ENCODE results near the gene PRKCH. TPM values are rescaled to one million over a fixed set of nuclear protein-coding genes. Genes with fewer than 3 reads are reported as not detected.

The PRKCH gene
- total RNA-seq, 1 donor from 2014 or later, result 43.0 TPM

- Histone ChIP-seq H3K36me3 (no peaks in the 10 kb centered on the region), H3K9me3 (no peaks in the 10 kb centered on the region), H3K27ac (peak overlapping the region; percentile 33), H3K4me1 (peaks cover 31% of the 10 kb centered on the region), H3K4me3 (no peak overlapping the region), H3K27me3 (no peaks in the 10 kb centered on the region)
- no peak for DNase-seq (ENCODE audit: extremely low spot score in 2 of 2)
- TF ChIP-seq POLR2AphosphoS5 (IDR thresholded peaks at IDR 0.05; ENCODE audit: insufficient read depth in 1 of 2, low read depth in 1 of 2), result peak in 1 of 2 donors; percentile 82
- TF ChIP-seq CTCF (IDR thresholded peaks at IDR 0.05), result no peak
- intact Hi-C loops (cut with DNase I), result no loop called here
Measured at GRCh38 chr14:61537563-61538463, 216.4 kb downstream of the PRKCH start.

GRCh38 chr14:61538464-61539022, 217.2 kb downstream of the PRKCH start:
- intact Hi-C loops (cut with DNase I), result no loop called here

GRCh38 chr14:61539631-61540030, 218.3 kb downstream of the PRKCH start:
- Histone ChIP-seq H3K27me3 (no peaks in the 10 kb centered on the region), H3K9me3 (no peaks in the 10 kb centered on the region), H3K36me3 (no peaks in the 10 kb centered on the region), H3K27ac (no peak overlapping the region), H3K4me3 (no peak overlapping the region), H3K4me1 (peaks cover 42% of the 10 kb centered on the region)
- intact Hi-C loops (cut with DNase I), result no loop called here
- DNase-seq (ENCODE audit: extremely low spot score in 2 of 2), result no peak
- TF ChIP-seq POLR2A (IDR thresholded peaks at IDR 0.05) (no peak), POLR2AphosphoS5 (IDR thresholded peaks at IDR 0.05; ENCODE audit: insufficient read depth in 1 of 2, low read depth in 1 of 2) (no peak), CTCF (IDR thresholded peaks at IDR 0.05) (no peak)

More at GRCh38 chr14:61538464-61539022, 217.2 kb downstream of the PRKCH start:
- Histone ChIP-seq H3K4me3 (no peak overlapping the region), H3K36me3 (no peaks in the 10 kb centered on the region), H3K27me3 (no peaks in the 10 kb centered on the region), H3K9me3 (no peaks in the 10 kb centered on the region), H3K4me1 (peaks cover 37% of the 10 kb centered on the region), H3K27ac (peak overlapping the region; percentile 33)
- no peak for TF ChIP-seq CTCF (IDR thresholded peaks at IDR 0.05)
- TF ChIP-seq POLR2A (IDR thresholded peaks at IDR 0.05), result no peak
- no peak for TF ChIP-seq POLR2AphosphoS5 (IDR thresholded peaks at IDR 0.05; ENCODE audit: insufficient read depth in 1 of 2, low read depth in 1 of 2)
- no peak for DNase-seq (ENCODE audit: extremely low spot score in 2 of 2)

- no peak overlapping the region for H3K4me3 ChIP-seq
- DNase-seq (ENCODE audit: extremely low spot score in 2 of 2), result no peak
- intact Hi-C loops (cut with DNase I), result no loop called here
- no peaks in the 10 kb centered on the region for H3K27me3 ChIP-seq
- peaks cover 46% of the 10 kb centered on the region for H3K4me1 ChIP-seq
- no peaks in the 10 kb centered on the region for H3K9me3 ChIP-seq
- H3K27ac ChIP-seq, result no peak overlapping the region
- no peaks in the 10 kb centered on the region for H3K36me3 ChIP-seq
- TF ChIP-seq POLR2A (IDR thresholded peaks at IDR 0.05), result no peak
- TF ChIP-seq POLR2AphosphoS5 (IDR thresholded peaks at IDR 0.05; ENCODE audit: insufficient read depth in 1 of 2, low read depth in 1 of 2), result no peak
- no peak for TF ChIP-seq CTCF (IDR thresholded peaks at IDR 0.05)
Measured at GRCh38 chr14:61540931-61541330, 219.6 kb downstream of the PRKCH start.
